GM23248 (cell line): ENCODE data around the gene COL9A2.

Source experiments
- EZH2 ChIP-seq: fragments of 200-600 bp; sonication (generic); IDR thresholded peaks from 2 replicates; pipeline ENCODE4 v1.6.1; 2018; ENCODE audit warnings: antibody characterized with exemption, mild to moderate bottlenecking; ENCODE audit not compliant: insufficient read depth, poor library complexity, severe bottlenecking
- EZH2phosphoT487 ChIP-seq: fragments of 200-600 bp; sonication (generic); IDR thresholded peaks from 2 replicates; pipeline ENCODE4 v1.6.1; 2018; ENCODE audit warnings: antibody characterized with exemption, moderate library complexity, mild to moderate bottlenecking, low read depth; ENCODE audit not compliant: insufficient read depth

DNA sequence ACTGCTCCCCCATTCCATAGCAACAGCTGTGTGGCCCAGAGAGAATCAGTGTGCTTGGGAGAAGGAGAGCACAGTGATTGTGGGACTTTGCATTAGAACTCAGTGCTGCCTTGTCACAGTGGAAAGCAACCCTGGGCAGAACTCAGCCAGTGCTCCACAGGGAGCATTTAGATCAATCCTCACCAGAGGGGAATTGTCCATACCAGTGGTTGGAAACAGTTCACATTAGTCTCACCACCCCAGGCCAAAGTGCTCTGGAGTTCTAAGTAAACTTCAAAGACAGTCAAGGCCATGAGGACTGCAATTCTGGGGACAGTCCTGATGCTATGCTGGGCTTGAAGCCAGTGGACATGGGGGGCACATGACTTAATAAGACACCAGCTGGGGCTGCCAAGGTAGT lies 43.5 kb upstream of the COL9A2 start:
- TF ChIP-seq EZH2phosphoT487 (no peak), EZH2 (no peak)
